ENCODE data around the gene NEURL1. TPM values are rescaled to one million over a fixed set of nuclear protein-coding genes. Genes with fewer than 3 reads are reported as not detected.

The NEURL1 gene
- total and polyA plus RNA-seq, 2 donors (not counting 1 experiment from before 2014, with no cell fraction given): 0.30 to 0.57 TPM

DNA sequence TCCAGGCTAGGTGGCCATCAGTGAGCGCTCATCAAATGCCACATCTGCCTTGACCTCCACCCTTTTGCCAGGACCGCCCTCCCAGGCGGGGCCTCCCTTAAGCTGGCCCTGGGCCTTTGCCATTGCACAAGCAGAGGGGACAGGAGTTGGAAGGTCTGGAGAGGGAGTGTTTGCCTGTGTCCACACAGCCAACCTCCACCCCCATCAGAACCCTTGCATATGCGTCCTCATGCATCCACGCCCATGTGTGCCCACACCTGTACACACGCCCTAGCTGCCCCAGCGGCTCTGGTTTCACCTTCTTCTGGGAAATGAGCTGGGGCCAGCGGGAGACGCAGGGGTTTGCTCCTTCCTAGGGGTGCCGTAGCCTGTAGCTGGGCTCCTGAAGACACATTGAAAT, 64.0 kb downstream of the NEURL1 start:
- H3K9ac ChIP-seq (ENCODE audit: low read length): no peak overlapping the region
- Mint-ChIP-seq H3K27me3 (peaks cover 47% of the 10 kb centered on the region), H3K4me1 (peaks cover 12% of the 10 kb centered on the region), H3K4me3 (no peak overlapping the region), H3K9me3 (ENCODE audit: insufficient read depth) (no peaks in the 10 kb centered on the region), H3K27ac (no peak overlapping the region)
- ATAC-seq (ENCODE audit: low read depth) (no peak), DNase-seq (no peak)
- POLR2A ChIA-PET: interaction anchor here (0.6 kb wide), 1 partner anchor 44 kb away, joined by 4 read pairs; no protein-coding TSS in a partner anchor
- no peaks in the 10 kb centered on the region for H4K20me1 ChIP-seq (ENCODE audit: control insufficient read depth, insufficient read depth, low read length, poor library complexity, severe bottlenecking)
- CTCF ChIA-PET: no interaction called here
- no peak overlapping the region for H3K4me2 ChIP-seq (replicated peaks; ENCODE audit: low read depth, low read length, poor library complexity, severe bottlenecking)
- H3K4me1 ChIP-seq (ENCODE audit: control insufficient read depth in 2 of 2, insufficient read depth in 2 of 2, low read length in 2 of 2): peaks cover 5 to 8% of the 10 kb centered on the region in 2 donors
- TF ChIP-seq, protein P1, sequence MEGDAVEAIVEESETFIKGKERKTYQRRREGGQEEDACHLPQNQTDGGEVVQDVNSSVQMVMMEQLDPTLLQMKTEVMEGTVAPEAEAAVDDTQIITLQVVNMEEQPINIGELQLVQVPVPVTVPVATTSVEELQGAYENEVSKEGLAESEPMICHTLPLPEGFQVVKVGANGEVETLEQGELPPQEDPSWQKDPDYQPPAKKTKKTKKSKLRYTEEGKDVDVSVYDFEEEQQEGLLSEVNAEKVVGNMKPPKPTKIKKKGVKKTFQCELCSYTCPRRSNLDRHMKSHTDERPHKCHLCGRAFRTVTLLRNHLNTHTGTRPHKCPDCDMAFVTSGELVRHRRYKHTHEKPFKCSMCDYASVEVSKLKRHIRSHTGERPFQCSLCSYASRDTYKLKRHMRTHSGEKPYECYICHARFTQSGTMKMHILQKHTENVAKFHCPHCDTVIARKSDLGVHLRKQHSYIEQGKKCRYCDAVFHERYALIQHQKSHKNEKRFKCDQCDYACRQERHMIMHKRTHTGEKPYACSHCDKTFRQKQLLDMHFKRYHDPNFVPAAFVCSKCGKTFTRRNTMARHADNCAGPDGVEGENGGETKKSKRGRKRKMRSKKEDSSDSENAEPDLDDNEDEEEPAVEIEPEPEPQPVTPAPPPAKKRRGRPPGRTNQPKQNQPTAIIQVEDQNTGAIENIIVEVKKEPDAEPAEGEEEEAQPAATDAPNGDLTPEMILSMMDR (IDR thresholded peaks at IDR 0.05): no peak
- no peak for TF ChIP-seq EZH2 (IDR thresholded peaks at IDR 0.05; ENCODE audit: borderline replicate concordance, insufficient read depth, low read depth, low read length, poor library complexity, severe bottlenecking)
- no peak overlapping the region for H2AFZ ChIP-seq (ENCODE audit: insufficient read depth, low read depth, low read length, poor library complexity, severe bottlenecking)
- peaks cover 0 to 35% (median 19%) of the 10 kb centered on the region in 4 experiments for H3K27me3 ChIP-seq (replicated peaks in 1 of 4; ENCODE audit: control extremely low read depth in 1 of 4, control insufficient read depth in 3 of 4, insufficient read depth in 4 of 4, low read length in 3 of 4)
- H3K27ac ChIP-seq (ENCODE audit: low read length in 2 of 2): no peak overlapping the region
- H3K36me3 ChIP-seq (replicated peaks in 1 of 2; ENCODE audit: control extremely low read depth in 1 of 2, control insufficient read depth in 1 of 2, extremely low read depth in 1 of 2, insufficient read depth in 2 of 2, low read length in 1 of 2): no peaks in the 10 kb centered on the region
- no peak overlapping the region for H3K4me3 ChIP-seq (ENCODE audit: control extremely low read depth in 1 of 5, extremely low read depth in 1 of 5, insufficient read depth in 1 of 5, low read depth in 2 of 5, low read length in 4 of 5)
- H3K9me3 ChIP-seq (ENCODE audit: control extremely low read depth in 1 of 3, control insufficient read depth in 2 of 3, insufficient read depth in 1 of 3, low read length in 2 of 3): peaks cover 0 to 11% (median 3%) of the 10 kb centered on the region in 3 donors
- H3K79me2 ChIP-seq (ENCODE audit: control insufficient read depth, insufficient read depth, low read length): no peaks in the 10 kb centered on the region
- 97% methylated on average over 4 of the region's 10 CpGs for WGBS (ENCODE audit: insufficient coverage)
- intact Hi-C loops (cut with micrococcal nuclease): no loop called here

DNA sequence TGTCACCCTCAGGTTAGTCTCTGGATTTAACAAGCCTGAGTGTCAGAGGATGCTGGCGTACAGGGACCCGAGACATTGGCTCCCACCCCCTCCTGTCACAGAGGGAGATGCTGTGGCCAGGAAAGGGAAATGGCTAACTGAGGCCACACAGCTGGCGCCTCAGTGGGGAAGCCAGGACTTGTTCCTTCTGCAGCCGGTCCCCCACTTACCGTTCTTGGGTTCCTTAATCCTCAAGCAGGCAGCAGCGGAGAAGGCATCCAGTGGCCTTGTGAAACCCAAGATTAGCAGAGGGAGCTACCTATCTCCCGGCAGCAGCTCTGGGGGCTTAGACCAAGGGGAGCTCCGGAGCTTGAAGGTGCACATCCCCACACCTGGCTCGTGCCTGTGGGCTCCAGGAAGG, 65.4 kb downstream of the NEURL1 start:
- Histone ChIP-seq H3K79me2 (ENCODE audit: control insufficient read depth, insufficient read depth, low read length) (no peaks in the 10 kb centered on the region), H3K4me3 (ENCODE audit: control extremely low read depth in 1 of 5, extremely low read depth in 1 of 5, insufficient read depth in 1 of 5, low read depth in 2 of 5, low read length in 4 of 5) (no peak overlapping the region), H4K20me1 (ENCODE audit: control insufficient read depth, insufficient read depth, low read length, poor library complexity, severe bottlenecking) (no peaks in the 10 kb centered on the region), H3K4me1 (ENCODE audit: control insufficient read depth in 2 of 2, insufficient read depth in 2 of 2, low read length in 2 of 2) (peaks cover 5 to 8% of the 10 kb centered on the region in 2 donors), H3K4me2 (replicated peaks; ENCODE audit: low read depth, low read length, poor library complexity, severe bottlenecking) (no peak overlapping the region), H3K27me3 (replicated peaks in 1 of 4; ENCODE audit: control extremely low read depth in 1 of 4, control insufficient read depth in 3 of 4, insufficient read depth in 4 of 4, low read length in 3 of 4) (peaks cover 0 to 32% (median 19%) of the 10 kb centered on the region in 4 experiments), H3K27ac (ENCODE audit: low read length in 2 of 2) (no peak overlapping the region), H3K36me3 (replicated peaks in 1 of 2; ENCODE audit: control extremely low read depth in 1 of 2, control insufficient read depth in 1 of 2, extremely low read depth in 1 of 2, insufficient read depth in 2 of 2, low read length in 1 of 2) (no peaks in the 10 kb centered on the region), H3K9ac (ENCODE audit: low read length) (no peak overlapping the region), H2AFZ (ENCODE audit: insufficient read depth, low read depth, low read length, poor library complexity, severe bottlenecking) (no peak overlapping the region), H3K9me3 (ENCODE audit: control extremely low read depth in 1 of 3, control insufficient read depth in 2 of 3, insufficient read depth in 1 of 3, low read length in 2 of 3) (peaks cover 0 to 11% (median 3%) of the 10 kb centered on the region in 3 donors)
- H3K4me3 Mint-ChIP-seq: no peak overlapping the region
- no peak overlapping the region for H3K27ac Mint-ChIP-seq
- WGBS (ENCODE audit: insufficient coverage): 8% methylated on average over 9 of the region's 9 CpGs
- ATAC-seq (ENCODE audit: low read depth) (no peak), DNase-seq (no peak)
- no peaks in the 10 kb centered on the region for H3K9me3 Mint-ChIP-seq (ENCODE audit: insufficient read depth)
- peaks cover 12% of the 10 kb centered on the region for H3K4me1 Mint-ChIP-seq
- ChIA-PET CTCF (no interaction called here), POLR2A (no interaction called here)
- H3K27me3 Mint-ChIP-seq: peaks cover 45% of the 10 kb centered on the region
- TF ChIP-seq, protein P1 (IDR thresholded peaks at IDR 0.05): no peak
- no peak for TF ChIP-seq EZH2 (IDR thresholded peaks at IDR 0.05; ENCODE audit: borderline replicate concordance, insufficient read depth, low read depth, low read length, poor library complexity, severe bottlenecking)
- intact Hi-C loops (cut with micrococcal nuclease): no loop called here
